ENCODE measurements around the gene PTPRU. TPM values are rescaled to one million over a fixed set of nuclear protein-coding genes. Genes with fewer than 3 reads are reported as not detected.

Gene PTPRU
- total RNA-seq, 1 experiment from 2014 or later = 40.7 TPM

- no peaks in the 10 kb centered on the region for H3K4me1 ChIP-seq (ENCODE audit: control insufficient read depth in 1 of 2, insufficient read depth in 2 of 2, low read length in 2 of 2)
- DNase-seq (ENCODE audit: low read depth, low spot score) (no peak), ATAC-seq (no peak)
- no peak overlapping the region for H3K4me2 ChIP-seq (ENCODE audit: low read length)
- H3K9me3 ChIP-seq (ENCODE audit: control insufficient read depth in 1 of 2, insufficient read depth in 1 of 2, low read depth in 1 of 2, low read length in 2 of 2) = no peaks in the 10 kb centered on the region
- H3K27ac ChIP-seq (ENCODE audit: low read depth, low read length) = no peak overlapping the region
- no peaks in the 10 kb centered on the region for H3K79me2 ChIP-seq (ENCODE audit: insufficient read depth, low read length)
- H3K9ac ChIP-seq (ENCODE audit: low read length) = no peak overlapping the region
- TF ChIP-seq EGR1 (IDR thresholded peaks at IDR 0.05; ENCODE audit: low read depth) (no peak), POLR2AphosphoS5 (IDR thresholded peaks at IDR 0.05; ENCODE audit: low read depth, low read length) (no peak), ELF1 (IDR thresholded peaks at IDR 0.05; ENCODE audit: borderline replicate concordance, low read depth) (no peak), ZNF274 (IDR thresholded peaks at IDR 0.05; ENCODE audit: low read depth, low read length) (no peak), POLR2A (IDR thresholded peaks at IDR 0.05; ENCODE audit: borderline replicate concordance, extremely low read depth, insufficient read depth, insufficient read length) (no peak), CEBPB (IDR thresholded peaks at IDR 0.05; ENCODE audit: low read depth) (no peak), CBX3 (IDR thresholded peaks at IDR 0.05; ENCODE audit: low read depth) (no peak), TCF7L2 (IDR thresholded peaks at IDR 0.05; ENCODE audit: borderline replicate concordance, extremely low read depth, insufficient read depth, insufficient read length) (no peak), MAX (IDR thresholded peaks at IDR 0.05) (no peak), EZH2phosphoT487 (IDR thresholded peaks at IDR 0.05; ENCODE audit: borderline replicate concordance) (no peak)
- intact Hi-C loops (cut with micrococcal nuclease) = no loop called here
- CTCF ChIA-PET = no interaction called here
- peaks cover 32% of the 10 kb centered on the region for H3K27me3 ChIP-seq (ENCODE audit: insufficient read depth, low read length)
- no peak overlapping the region for H2AFZ ChIP-seq (ENCODE audit: low read depth, low read length, poor library complexity, severe bottlenecking)
- H3K36me3 ChIP-seq (ENCODE audit: control insufficient read depth in 1 of 2, insufficient read depth in 2 of 2, low read length in 2 of 2) = no peaks in the 10 kb centered on the region
- H3K9me2 ChIP-seq (ENCODE audit: insufficient read depth) = no peaks in the 10 kb centered on the region
- no peak overlapping the region for H3K4me3 ChIP-seq (replicated peaks in 1 of 2; ENCODE audit: low read depth in 1 of 2, low read length in 2 of 2)
- RAD21 ChIA-PET (ENCODE audit: low non-redundant PET in 1 of 2, low total read pairs in 2 of 2, uncharacterized antibody in 2 of 2, unreplicated experiment in 2 of 2) = no interaction called here
- BruUV-seq (replicated peaks) = no TSS peak
- no peaks in the 10 kb centered on the region for H4K20me1 ChIP-seq (ENCODE audit: insufficient read depth)
- POLR2A ChIA-PET = no interaction called here
These were observed 99.3 kb downstream of the PTPRU start for GRCh38 chr1:29335573-29335972.

- Histone ChIP-seq H3K4me1 (ENCODE audit: control insufficient read depth in 1 of 2, insufficient read depth in 2 of 2, low read length in 2 of 2) (no peaks in the 10 kb centered on the region), H3K9me2 (ENCODE audit: insufficient read depth) (no peaks in the 10 kb centered on the region), H3K36me3 (ENCODE audit: control insufficient read depth in 1 of 2, insufficient read depth in 2 of 2, low read length in 2 of 2) (no peaks in the 10 kb centered on the region), H3K4me2 (ENCODE audit: low read length) (no peak overlapping the region), H4K20me1 (ENCODE audit: insufficient read depth) (no peaks in the 10 kb centered on the region), H3K4me3 (replicated peaks in 1 of 2; ENCODE audit: low read depth in 1 of 2, low read length in 2 of 2) (no peak overlapping the region), H3K79me2 (ENCODE audit: insufficient read depth, low read length) (no peaks in the 10 kb centered on the region), H3K27ac (ENCODE audit: low read depth, low read length) (no peak overlapping the region), H3K9ac (ENCODE audit: low read length) (no peak overlapping the region), H2AFZ (ENCODE audit: low read depth, low read length, poor library complexity, severe bottlenecking) (no peak overlapping the region), H3K9me3 (ENCODE audit: control insufficient read depth in 1 of 2, insufficient read depth in 1 of 2, low read depth in 1 of 2, low read length in 2 of 2) (no peaks in the 10 kb centered on the region), H3K27me3 (ENCODE audit: insufficient read depth, low read length) (peaks cover 32% of the 10 kb centered on the region)
- ChIA-PET RAD21 (ENCODE audit: low non-redundant PET in 1 of 2, low total read pairs in 2 of 2, uncharacterized antibody in 2 of 2, unreplicated experiment in 2 of 2) (no interaction called here), CTCF (no interaction called here), POLR2A (no interaction called here)
- no peak for ATAC-seq
- intact Hi-C loops (cut with micrococcal nuclease) = no loop called here
- no TSS peak for BruUV-seq (replicated peaks)
- TF ChIP-seq RAD21 (IDR thresholded peaks at IDR 0.05; ENCODE audit: low read depth) (peak; percentile 13; the same call in 1 of the 2 replicates), JUND (IDR thresholded peaks at IDR 0.05) (no peak)
- DNase-seq (ENCODE audit: low read depth, low spot score) = no peak
These were observed 102.7 kb downstream of the PTPRU start for GRCh38 chr1:29338908-29339575.
